Ishikawa (cell line): ENCODE measurements around the gene TBC1D2B.

ENCODE experiments used
- CEBPB ChIP-seq: IDR thresholded peaks from 2 replicates; pipeline ENCODE4 v1.6.1; 2012
- CREB1 ChIP-seq: IDR thresholded peaks from 2 replicates; pipeline ENCODE4 v1.6.1; 2012; ENCODE audit warnings: low read depth
- EGR1 ChIP-seq: IDR thresholded peaks from 2 replicates; pipeline ENCODE4 v1.6.1; 2012
- EP300 ChIP-seq: IDR thresholded peaks from 2 replicates; pipeline ENCODE4 v1.6.1; 2012; ENCODE audit warnings: borderline replicate concordance
- FOXM1 ChIP-seq: IDR thresholded peaks from 2 replicates; pipeline ENCODE4 v1.6.1; 2012; ENCODE audit warnings: low read depth, borderline replicate concordance
- MAX ChIP-seq: IDR thresholded peaks from 2 replicates; pipeline ENCODE4 v1.6.1; 2012
- NFIC ChIP-seq: IDR thresholded peaks from 2 replicates; pipeline ENCODE4 v1.6.1; 2012
- RAD21 ChIP-seq: IDR thresholded peaks from 2 replicates; pipeline ENCODE4 v1.6.1; 2012; ENCODE audit warnings: low read depth
- REST ChIP-seq: IDR thresholded peaks from 2 replicates; pipeline ENCODE4 v1.6.1; 2012; ENCODE audit warnings: low read depth, mild to moderate bottlenecking
- TAF1 ChIP-seq: IDR thresholded peaks from 2 replicates; pipeline ENCODE4 v1.6.1; 2012; ENCODE audit warnings: low read depth, mild to moderate bottlenecking
- TCF12 ChIP-seq: IDR thresholded peaks from 2 replicates; pipeline ENCODE4 v1.6.1; 2012; ENCODE audit warnings: low read depth
- TEAD4 ChIP-seq: IDR thresholded peaks from 2 replicates; pipeline ENCODE4 v1.6.1; 2012
- USF1 ChIP-seq: IDR thresholded peaks from 2 replicates; pipeline ENCODE4 v1.6.1; 2012
- YY1 ChIP-seq: IDR thresholded peaks from 2 replicates; pipeline ENCODE4 v1.6.1; 2012; ENCODE audit warnings: low read depth
- ZBTB7A ChIP-seq: IDR thresholded peaks from 2 replicates; pipeline ENCODE4 v1.6.1; 2012; ENCODE audit warnings: low read depth

Gene TBC1D2B

GRCh38 chr15:77980098-77980497, 97.4 kb downstream of the TBC1D2B start:
- TF ChIP-seq NFIC (no peak), YY1 (no peak), CREB1 (no peak), RAD21 (no peak), USF1 (no peak), TCF12 (no peak), ZBTB7A (no peak)

GRCh38 chr15:77975332-77976094, 102.0 kb downstream of the TBC1D2B start:
- TF ChIP-seq NFIC (no peak), EP300 (no peak), CREB1 (no peak), RAD21 (no peak), MAX (no peak), TAF1 (no peak), REST (no peak), TCF12 (no peak), FOXM1 (no peak), EGR1 (no peak), USF1 (no peak), YY1 (no peak), TEAD4 (no peak), CEBPB (no peak), ZBTB7A (no peak)

- TF ChIP-seq CREB1 (no peak), EGR1 (no peak)
These were observed 102.8 kb downstream of the TBC1D2B start for GRCh38 chr15:77974416-77975331.

GRCh38 chr15:77974098-77974414, 103.5 kb downstream of the TBC1D2B start:
- 0 out of 2 replicates have a peak, but pooled peaks have one; percentile 15 for TF ChIP-seq NFIC
- no peak for TF ChIP-seq CEBPB
- TF ChIP-seq RAD21: no peak

- TF ChIP-seq TEAD4: no peak
- no peak for TF ChIP-seq NFIC
- no peak for TF ChIP-seq YY1
- TF ChIP-seq RAD21: no peak
These were observed 108.5 kb downstream of the TBC1D2B start for GRCh38 chr15:77969055-77969454.

GRCh38 chr15:77967798-77968197, 109.7 kb downstream of the TBC1D2B start:
- TF ChIP-seq TCF12: no peak
- no peak for TF ChIP-seq REST
